ENCODE results near the gene MGST2. TPM values are rescaled to one million over a fixed set of nuclear protein-coding genes. Genes with fewer than 3 reads are reported as not detected.
"Not testable (repeated sequence)": the region's sequence is repeated elsewhere in the genome, so short reads cannot be mapped to it uniquely, and the experiment has no call there.

MGST2 gene
- total RNA-seq: 28.1 and 28.8 TPM in 2 replicates

DNA sequence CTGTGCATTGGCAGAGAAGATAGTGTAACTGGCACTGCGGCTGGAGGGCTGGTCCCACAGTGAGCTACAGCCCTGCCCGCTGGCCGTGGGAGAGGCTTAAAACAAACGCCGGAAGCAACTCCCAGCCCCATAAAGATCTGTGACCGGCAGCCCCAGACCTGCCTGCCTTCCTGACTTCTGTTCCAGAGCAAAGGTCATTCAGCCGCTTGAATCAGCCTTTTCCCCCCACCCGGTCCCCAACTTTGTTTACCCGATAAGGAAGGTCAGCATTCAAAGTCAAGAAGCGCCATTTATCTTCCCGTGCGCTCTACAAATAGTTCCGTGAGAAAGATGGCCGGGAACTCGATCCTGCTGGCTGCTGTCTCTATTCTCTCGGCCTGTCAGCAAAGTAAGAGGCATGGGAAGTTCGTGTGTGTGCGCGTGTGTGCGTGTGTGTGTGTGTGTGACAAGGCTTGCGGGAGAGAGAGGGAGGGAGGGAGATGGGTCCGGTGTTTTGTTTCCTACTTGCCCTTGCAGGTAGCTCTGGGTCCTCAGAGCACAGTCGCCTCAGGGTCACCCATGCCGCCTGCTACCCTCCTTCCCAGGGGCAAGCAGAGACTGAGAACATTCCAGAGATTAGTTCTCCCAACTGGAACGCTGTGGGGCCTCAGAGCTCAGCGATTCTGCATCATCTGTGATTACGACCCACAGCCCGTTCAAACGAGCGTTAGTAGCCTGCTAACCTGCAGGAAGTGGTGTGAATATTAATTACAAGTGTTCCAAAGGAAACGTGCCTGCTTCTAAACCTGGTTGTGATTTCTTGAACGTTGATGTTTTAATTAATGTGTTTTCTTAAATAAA is at the start of gene MGST2:
TSS of gene MGST2 (plus strand) at position 130 of the 840 bp plus-strand sequence. CDS start at position 331, 201 bp downstream.
- intact Hi-C loops (cut with micrococcal nuclease): loop anchor here (1.0 to 2.0 kb wide), 3 partner anchors 9 to 483 kb away; no protein-coding TSS in a partner anchor

DNA sequence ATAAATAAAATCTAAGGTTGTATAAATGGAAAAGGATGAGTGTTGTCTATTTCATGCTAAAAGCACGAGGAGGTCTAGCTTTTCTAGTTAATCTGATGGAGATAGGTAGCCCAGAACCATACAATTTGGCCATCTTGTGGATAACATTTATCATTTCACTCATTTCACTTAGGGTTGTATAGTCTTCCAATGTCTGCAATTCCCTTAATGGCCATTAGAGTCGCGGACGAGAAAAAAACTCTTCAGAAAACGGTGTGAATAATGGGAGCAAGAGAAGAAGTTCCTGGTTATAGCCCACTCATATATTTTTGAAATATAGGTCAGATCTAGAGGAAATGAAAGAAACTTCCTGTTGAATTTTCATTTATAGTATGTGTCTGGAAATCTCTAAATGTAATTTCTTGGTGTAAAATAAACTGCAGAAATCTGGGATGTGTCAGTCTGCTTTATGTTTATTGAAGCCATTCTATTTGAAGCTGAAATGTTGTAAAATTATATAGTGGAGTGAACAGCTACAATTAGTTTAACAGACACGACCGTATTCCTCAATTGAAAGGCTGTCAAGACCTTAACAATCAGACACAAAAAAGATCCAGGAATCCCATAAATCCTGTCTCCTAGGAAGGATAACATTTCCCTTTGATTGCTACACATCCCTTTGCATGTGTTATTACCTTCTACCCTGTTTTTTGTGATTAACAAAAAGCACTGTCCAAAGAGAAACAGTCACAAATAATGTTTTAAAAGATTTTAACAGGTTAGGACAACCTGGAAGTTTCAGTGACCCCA is 47.7 kb upstream of the MGST2 start:
- intact Hi-C loops (cut with micrococcal nuclease): loop anchor here (5.0 kb wide), 1 partner anchor 1234 kb away; no protein-coding TSS in a partner anchor

DNA sequence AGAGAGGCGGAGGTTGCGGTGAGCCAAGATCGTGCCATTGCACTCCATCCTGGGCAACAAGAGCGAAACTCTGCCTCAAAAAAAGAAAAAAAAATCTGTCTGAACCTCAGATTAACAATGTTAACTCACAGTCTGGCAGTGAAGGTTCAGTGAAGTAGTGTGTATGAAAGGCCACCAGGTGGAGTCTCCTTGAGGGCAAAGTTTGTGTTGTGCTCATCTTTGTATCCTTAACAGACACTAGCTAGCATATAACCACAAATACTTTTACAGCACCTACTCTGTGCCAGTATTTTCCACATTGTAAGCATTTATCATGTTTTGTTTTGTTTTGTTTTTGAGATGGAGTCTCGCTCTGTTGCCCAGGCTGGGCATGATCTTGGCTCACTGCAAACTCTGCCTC is 46.0 kb upstream of the MGST2 start:
- intact Hi-C loops (cut with micrococcal nuclease): loop anchor here (1.0 to 5.0 kb wide), 2 partner anchors 32 to 1233 kb away; no protein-coding TSS in a partner anchor

DNA sequence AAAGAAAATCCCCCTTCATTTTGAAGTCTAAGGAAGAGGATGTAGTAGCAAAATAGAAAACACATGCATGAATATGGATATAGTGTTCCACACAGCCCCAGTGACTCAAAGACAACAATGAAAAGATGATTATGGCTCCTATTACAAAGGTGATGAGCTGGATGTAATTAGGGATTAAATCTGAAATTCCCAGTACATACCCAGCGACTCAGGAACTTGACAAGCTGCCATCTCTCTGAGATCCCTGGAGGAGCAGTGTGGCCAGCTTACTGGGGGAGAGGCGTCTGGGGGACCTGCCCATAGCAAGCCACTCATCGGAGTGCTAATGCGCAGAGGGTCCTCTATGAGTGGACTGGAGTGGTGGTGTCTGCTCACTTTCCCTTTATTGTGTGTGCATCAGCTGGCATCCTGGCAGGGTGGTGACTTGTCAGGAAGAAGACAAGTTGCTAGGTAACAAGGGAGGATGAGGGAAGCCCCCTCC is 42.7 kb upstream of the MGST2 start:
- intact Hi-C loops (cut with micrococcal nuclease): no loop called here

DNA sequence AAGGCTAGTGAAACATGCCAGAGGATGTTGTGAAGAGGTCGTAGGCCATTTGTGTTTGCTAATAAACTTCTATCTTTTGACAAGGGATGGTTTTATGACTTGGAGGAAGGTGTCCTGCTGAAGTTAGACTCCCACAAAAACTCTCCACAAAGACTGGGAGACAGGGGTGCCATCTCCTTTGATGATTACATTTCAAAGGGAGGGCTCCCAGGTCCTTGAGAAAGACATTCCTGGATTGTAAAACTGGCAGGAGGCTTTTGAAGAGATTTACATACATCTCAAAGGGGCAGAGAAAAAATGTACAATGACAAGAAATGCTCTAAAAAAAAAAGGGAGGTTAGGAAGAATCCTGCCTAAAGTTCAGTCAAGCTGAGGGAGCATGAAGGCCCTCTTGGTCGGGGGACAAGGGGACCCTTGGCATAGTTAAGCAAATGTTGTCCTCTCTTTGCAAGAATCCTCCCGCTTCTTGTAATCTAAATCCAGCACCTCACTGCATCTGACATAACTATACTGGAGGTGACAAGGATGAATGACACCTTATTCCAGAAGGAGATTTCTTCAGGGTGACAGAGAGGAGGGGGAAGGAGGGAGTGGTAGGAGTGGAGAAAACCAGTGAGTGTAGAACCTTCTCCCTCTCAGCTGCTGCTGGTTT is 41.1 kb upstream of the MGST2 start:
- intact Hi-C loops (cut with micrococcal nuclease): no loop called here

DNA sequence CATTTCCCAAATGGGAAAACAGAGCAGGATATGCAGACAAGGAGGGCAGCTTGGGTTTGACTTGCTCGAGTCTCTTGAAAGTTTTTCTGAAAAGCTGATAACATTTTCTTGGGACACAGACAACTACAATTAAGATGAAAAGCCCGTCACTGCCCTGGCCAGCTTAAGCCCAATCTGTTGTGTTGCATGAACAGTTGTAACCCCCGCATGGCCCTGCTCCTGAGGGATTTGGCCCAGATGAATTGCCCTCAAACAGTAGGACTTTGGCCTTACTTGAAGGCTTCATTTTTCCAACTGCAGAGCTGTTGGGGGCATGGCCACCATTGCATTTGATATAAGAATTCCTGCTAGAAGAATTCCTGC is 40.5 kb upstream of the MGST2 start:
- intact Hi-C loops (cut with micrococcal nuclease): no loop called here

DNA sequence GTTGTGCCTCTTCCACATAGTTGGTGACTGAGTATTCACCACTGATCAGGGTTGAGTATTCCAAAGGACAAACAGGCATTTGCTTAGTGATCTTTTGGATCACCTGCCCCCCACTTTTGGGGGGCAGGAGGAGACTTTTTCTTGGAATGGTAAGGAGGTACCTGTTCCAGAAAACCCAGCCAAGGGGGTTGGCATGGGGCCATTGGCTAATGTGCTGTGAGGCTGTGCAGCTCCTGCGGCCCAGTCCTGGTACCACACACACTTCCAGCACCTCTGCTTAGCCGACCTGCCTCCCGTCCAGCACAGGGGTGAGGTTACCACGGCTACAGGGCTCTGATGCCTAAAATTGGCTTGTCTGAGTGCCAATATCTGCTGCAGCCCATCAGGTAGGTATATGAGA is 40.1 kb upstream of the MGST2 start:
- intact Hi-C loops (cut with micrococcal nuclease): no loop called here

DNA sequence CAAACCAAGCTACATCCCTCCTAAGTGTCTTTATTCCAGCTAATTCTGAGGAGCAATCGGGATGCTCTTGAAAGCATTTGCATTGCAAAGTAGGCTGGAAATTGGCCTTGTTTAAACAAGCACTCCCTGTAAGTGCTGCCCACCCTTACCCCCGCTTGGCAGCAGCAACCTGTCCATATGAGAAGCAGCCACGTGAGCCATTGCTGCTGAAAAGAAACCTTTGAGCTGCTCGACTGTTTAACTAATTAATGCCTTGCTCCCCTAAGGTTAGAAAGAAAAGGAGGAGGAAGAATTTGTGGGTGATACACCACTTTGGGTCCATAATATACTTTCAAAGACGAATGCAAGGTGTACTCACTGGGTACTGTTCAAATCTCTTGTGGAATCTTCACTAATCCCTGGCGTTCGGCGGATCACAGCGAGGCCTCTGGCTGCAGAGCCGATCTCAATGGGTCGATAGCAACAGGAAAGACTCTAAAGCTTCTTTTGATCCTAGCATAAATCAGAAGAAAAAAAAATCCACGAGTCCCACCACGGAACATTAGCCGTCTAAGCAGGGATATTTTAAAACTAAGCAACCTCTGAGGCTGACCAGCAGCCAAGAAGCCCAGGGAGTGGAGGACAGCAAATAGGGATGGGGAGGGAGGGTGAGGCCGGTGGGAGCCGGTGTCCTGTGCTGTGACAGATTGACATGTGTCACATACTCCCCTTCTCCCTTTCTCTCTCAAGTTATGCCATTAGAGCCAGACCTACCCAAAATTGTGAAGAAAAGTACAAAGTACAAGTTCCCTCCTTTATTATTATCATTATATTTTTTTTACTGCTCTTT is 37.2 kb upstream of the MGST2 start:
- intact Hi-C loops (cut with micrococcal nuclease): no loop called here

DNA sequence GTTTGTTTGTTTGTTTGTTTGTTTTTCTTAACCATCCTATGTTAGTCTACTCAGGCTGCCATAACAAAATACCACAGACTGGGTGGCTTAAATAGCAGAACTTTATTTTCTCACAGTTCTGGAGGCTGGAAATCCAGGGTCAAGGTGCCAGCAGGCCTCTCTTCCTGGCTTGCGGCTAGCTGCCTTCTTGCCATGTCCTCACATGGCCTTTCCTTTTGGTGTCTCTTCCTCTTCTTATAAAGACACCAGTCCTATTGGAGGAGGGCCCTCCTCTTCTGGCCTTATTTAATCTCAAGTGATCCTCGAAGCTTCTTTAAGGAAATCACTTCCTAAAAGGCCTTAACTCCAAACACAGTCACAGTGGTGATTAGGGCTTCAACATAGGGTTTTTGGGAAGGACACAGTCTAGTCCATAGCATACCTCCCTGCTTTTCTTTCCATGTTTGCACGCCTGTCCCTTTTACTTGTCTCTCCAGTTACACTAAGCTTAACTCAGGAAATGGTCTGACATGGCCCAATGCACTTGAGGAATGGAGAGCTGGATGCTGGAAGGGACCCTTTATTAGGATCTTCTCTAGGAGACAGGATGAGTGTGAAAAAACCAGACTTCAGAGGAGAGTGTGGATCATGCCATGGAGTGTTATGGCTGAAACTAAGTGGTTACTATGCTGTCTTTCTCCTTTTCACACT is 36.0 kb upstream of the MGST2 start:
- intact Hi-C loops (cut with micrococcal nuclease): no loop called here

DNA sequence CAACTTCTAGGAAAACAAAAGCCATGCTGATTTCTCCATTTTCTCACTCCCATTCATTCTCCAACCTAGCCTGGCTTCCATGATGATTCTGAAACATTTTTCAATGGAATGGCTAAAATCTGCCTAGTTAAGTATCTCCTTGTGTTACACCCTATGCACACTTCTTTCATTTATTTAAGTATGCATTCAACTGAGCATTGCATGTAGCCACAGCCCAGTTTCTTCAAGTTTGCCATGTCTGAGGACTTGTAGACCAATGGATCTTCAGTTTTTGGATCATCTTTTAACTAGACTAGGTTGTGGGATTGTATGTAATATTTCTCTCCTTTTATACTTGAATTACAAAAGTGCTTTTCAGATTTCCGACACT is 35.5 kb upstream of the MGST2 start:
- intact Hi-C loops (cut with micrococcal nuclease): no loop called here

DNA sequence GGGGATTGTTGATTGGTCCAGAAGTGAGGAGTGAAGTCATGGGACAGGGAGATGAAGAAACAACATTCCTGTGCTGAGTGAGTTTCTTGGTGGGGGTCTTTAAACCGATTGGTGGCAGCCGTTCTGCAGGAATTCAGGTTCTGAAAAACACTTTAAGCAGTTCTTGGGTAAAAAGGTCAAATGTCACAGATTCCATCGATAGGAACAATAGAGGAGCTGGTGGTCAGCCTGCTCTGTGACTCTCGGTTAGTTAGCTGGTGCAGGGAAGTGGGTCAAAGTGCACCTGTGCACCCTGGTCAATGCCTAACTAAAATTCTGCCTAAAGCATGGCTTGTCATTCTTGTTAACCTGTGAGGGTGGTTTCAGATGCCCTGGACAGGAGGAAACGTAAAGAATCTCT is 34.6 kb upstream of the MGST2 start:
- intact Hi-C loops (cut with micrococcal nuclease): no loop called here

DNA sequence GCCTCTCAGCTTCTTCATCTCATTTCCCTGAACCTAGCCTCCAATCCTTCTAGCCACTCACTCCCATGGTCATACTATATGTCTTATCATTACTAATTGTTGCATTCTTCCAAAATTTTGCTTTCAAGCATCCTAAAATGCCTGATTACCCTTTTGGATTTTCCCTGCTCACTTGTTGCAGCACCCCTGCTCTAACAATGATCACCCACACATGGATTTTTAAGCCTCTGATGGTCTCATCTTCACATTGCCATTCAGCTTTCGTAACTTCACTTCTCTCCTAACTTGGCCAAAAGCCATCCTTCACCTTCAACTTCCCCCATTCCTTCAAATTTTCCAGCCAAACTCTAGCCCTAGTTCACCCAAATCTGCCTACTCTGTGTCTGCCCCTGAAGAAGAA is 33.8 kb upstream of the MGST2 start:
- intact Hi-C loops (cut with micrococcal nuclease): no loop called here

DNA sequence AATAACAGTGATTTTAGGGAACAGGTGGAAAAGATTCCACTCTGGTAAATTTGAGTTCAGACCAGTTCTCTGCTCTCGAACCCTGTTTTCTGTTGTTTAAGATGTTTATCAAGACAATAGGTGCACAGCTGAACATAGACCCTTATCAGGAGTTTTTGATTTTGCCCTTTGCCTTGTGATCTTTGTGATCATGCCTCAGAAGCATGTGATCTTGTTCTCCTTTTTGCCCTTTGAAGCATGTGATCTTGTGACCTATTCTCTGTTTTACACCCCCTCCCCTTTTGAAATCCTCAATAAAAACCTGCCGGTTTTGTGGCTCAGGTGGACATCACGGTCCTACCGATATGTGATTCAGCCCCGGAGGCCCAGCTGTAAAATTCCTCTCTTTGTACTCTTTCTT is 32.9 kb upstream of the MGST2 start:
- intact Hi-C loops (cut with micrococcal nuclease): not testable (repeated sequence)

DNA sequence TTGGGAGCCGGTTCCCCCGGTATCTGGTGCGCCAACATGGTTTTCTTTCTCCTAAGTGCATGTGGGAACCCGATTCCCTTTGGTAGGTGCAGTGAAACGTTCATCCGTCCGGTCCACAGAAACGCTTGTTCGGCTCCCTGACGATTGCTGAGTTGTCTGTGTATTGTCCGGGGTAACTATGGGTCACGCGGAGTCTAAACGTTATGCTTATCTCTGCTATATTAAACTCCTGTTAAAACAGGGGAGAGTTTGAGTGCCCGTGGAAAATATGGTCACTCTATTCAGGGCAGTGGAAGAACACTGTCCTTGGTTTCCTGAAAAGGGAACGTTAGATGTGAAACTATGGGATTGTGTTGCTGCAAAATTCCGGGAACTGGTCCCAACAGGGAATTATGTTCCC is 32.4 kb upstream of the MGST2 start:
- intact Hi-C loops (cut with micrococcal nuclease): no loop called here

DNA sequence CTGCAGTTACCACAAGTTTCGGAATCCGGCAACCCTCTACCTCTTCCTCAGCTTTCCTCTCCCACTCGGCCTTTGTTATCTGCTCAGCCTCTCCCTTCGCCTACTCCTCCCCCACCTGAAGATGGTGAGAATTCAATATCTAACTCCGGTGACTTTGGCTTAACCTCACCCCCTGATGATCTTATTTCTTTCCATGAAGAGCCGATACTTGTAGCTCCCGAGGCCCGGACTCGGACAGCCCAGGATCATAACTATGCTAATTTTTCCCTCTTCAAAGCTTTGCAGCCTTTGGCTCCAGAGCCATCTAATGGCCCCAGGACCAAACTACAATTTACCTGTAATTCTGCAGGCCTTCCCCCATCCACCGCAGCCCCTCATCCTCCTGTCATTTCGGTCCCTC is 32.0 kb upstream of the MGST2 start:
- intact Hi-C loops (cut with micrococcal nuclease): no loop called here

DNA sequence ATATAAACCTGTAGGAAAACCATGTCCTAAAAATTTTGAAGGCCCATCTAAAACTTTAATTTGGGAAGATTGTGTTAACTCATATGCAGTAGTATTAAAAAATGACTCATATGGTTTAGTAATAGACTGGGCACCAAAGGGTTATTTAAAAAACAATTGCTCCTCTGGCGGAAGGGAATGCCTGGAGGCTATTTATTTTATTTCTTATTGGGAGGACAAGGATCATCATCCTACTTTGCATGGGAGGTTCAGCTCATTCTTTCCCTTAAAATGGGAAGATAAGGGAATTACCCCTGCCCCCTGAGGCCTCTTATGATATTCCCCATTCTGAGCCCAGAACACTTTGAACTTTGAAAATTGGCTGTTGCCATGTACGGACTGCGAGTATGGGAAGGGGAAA is 29.7 kb upstream of the MGST2 start:
- intact Hi-C loops (cut with micrococcal nuclease): no loop called here

DNA sequence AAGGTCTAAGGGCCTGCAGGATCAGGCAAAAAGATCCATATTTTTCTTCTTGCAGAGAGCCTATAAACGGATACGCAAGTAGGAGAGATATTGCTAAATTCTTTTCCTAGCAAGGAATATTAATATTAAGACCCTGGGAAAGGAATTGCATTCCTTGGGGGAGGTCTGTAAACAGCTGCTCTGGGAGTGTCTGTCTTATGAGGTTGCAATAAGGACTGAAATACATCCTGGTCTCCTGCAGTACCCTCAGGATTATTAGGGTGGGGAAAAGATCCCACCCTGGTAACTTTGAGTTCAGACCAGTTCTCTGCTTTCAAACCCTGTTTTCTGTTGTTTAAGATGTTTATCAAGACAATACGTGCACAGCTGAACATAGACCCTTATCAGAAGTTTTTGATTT is 27.3 kb upstream of the MGST2 start:
- intact Hi-C loops (cut with micrococcal nuclease): not testable (repeated sequence)

DNA sequence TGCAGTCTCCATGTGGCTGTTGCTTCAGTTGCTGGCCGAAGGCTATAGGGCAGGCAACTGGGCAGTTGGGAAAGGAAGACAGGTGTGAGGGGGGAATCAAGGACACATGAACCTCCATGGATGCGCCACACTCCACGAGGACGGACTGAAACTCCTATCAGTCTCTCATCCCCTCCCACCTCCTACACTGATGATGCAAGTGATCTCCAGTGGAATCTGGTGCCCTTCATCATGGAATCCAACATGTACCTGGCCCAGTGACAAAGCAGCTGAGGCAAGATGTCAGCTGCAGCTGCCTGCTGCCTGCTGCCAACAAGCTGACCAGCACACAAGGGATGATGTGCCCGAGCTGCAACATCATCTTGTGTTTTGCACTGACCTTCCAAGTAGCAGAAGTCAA is 26.0 kb upstream of the MGST2 start:
- intact Hi-C loops (cut with micrococcal nuclease): no loop called here

DNA sequence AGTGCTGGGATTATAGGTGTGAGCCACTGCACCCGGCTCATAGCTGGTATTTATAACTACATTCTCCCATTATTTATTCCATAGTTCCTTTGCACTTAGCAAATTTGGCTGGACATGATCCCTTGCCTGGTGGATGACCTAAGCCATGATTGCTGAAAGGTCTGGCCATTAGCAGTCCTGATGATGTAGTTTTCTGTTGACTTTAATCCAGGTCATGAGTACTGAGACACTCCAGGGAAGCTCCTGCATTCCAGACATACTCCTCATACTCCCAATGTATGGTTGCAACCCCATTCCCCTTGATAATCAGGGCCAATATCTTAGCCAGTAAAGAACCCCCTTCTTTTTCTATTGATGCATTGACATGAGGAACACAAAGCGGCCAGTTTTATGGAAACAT is 24.4 kb upstream of the MGST2 start:
- intact Hi-C loops (cut with micrococcal nuclease): no loop called here

DNA sequence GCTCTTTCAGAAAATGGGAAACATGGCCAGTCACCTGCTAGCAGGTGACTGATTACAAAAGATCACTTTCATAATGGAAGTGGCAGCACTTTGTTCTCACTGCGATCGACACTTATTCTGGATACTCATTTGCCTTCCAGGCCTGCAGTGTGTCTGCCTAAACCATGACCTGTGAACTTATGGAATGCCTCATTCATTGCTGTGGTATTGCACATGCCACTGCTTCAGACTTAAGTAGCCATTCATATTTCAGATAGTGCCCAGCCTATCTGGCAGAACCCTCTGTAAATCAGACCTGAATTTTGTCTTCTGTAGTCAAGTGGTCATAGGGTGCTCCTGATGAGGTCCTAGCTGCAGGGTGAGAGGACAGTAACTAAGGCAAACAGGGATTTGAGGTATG is 23.3 kb upstream of the MGST2 start:
- intact Hi-C loops (cut with micrococcal nuclease): no loop called here
